CD14-positive monocyte (primary cell): Measurements from ENCODE around the gene CNTRL. TPM values are rescaled to one million over a fixed set of nuclear protein-coding genes. Genes with fewer than 3 reads are reported as not detected.

Experiments
- DNase-seq, 3 donors: peaks; one replicate each; pipeline ENCODE4 v3.0.0-alpha.2; 2011 to 2022
- H2AFZ ChIP-seq: 2 replicates; pipeline ENCODE4 v1.6.0; 2012; ENCODE audit warnings: mild to moderate bottlenecking, low read depth, low read length, inconsistent platforms; ENCODE audit not compliant: insufficient read depth, poor library complexity, severe bottlenecking
- H3K27ac ChIP-seq, 2 donors: 1 replicate in 1 of 2; 2 replicates in 1 of 2; pipeline ENCODE4 v1.5.1; 2012 to 2013; ENCODE audit warnings: low read length in 2 of 2, control low read depth in 1 of 2, inconsistent platforms in 1 of 2, low read depth in 1 of 2, mild to moderate bottlenecking in 1 of 2
- H3K27me3 ChIP-seq, 2 donors: one replicate each; pipeline versions ENCODE4 v1.6.0 to v1.6.1; 2011 to 2013; ENCODE audit warnings: low read length in 2 of 2; ENCODE audit not compliant: control insufficient read depth in 2 of 2, insufficient read depth in 2 of 2
- H3K36me3 ChIP-seq, 2 donors: replicated peaks in 1 of 2; 1 replicate in 1 of 2; 2 replicates in 1 of 2; pipeline versions ENCODE4 v1.5.1 to v1.6.1; 2012 to 2013; ENCODE audit warnings: low read length in 2 of 2, control low read depth in 1 of 2, inconsistent platforms in 1 of 2, mild to moderate bottlenecking in 1 of 2; ENCODE audit not compliant: insufficient read depth in 2 of 2, control insufficient read depth in 1 of 2
- H3K4me1 ChIP-seq, 2 donors: 1 replicate in 1 of 2; 2 replicates in 1 of 2; pipeline versions ENCODE4 v1.5.1 to v1.6.1; 2012 to 2013; ENCODE audit warnings: low read length in 2 of 2, control low read depth in 1 of 2, inconsistent platforms in 1 of 2, mild to moderate bottlenecking in 1 of 2, moderate library complexity in 1 of 2; ENCODE audit not compliant: insufficient read depth in 2 of 2, control insufficient read depth in 1 of 2
- H3K4me2 ChIP-seq: replicated peaks from 2 replicates; pipeline ENCODE3; 2012; ENCODE audit warnings: low read length, moderate library complexity, mild to moderate bottlenecking; ENCODE audit not compliant: poor library complexity, severe bottlenecking; ENCODE audit errors: extremely low read depth
- H3K4me3 ChIP-seq, 3 experiments: fragments of 200-600 bp in 1 of 3; sonication (generic) in 1 of 3; replicated peaks in 1 of 3; 1 replicate in 2 of 3; 2 replicates in 1 of 3; pipeline ENCODE4 v1.5.1; 2011 to 2013; ENCODE audit warnings: low read length in 3 of 3, mild to moderate bottlenecking in 3 of 3, control low read depth in 2 of 3, low read depth in 2 of 3, inconsistent platforms in 1 of 3, moderate library complexity in 1 of 3
- H3K79me2 ChIP-seq: 2 replicates; pipeline ENCODE4 v1.6.0; 2012; ENCODE audit warnings: mild to moderate bottlenecking, control low read depth, inconsistent platforms, low read length, moderate library complexity; ENCODE audit not compliant: insufficient read depth
- H3K9ac ChIP-seq: 2 replicates; pipeline ENCODE4 v1.6.0; 2017; ENCODE audit warnings: low read length, mild to moderate bottlenecking; ENCODE audit not compliant: insufficient read depth, poor library complexity, severe bottlenecking
- H3K9me3 ChIP-seq, 2 donors: replicated peaks in 1 of 2; 1 replicate in 1 of 2; 2 replicates in 1 of 2; pipeline versions ENCODE4 v1.5.1 to v1.6.1; 2012 to 2013; ENCODE audit warnings: low read length in 2 of 2, control low read depth in 1 of 2; ENCODE audit not compliant: control insufficient read depth in 1 of 2, insufficient read depth in 1 of 2
- H4K20me1 ChIP-seq: 2 replicates; pipeline ENCODE4 v1.6.0; 2012; ENCODE audit warnings: mild to moderate bottlenecking, low read length, control low read depth, moderate library complexity; ENCODE audit not compliant: insufficient read depth
- H3K27ac Mint-ChIP-seq, 7 donors: one replicate each; pipeline ENCODE4 v1.8.0; 2020; ENCODE audit warnings: mild to moderate bottlenecking in 7 of 7, mixed read lengths in 7 of 7, moderate library complexity in 6 of 7, inconsistent platforms in 2 of 7
- H3K27me3 Mint-ChIP-seq, 3 donors: one replicate each; pipeline ENCODE4 v1.8.0; 2021 to 2022; ENCODE audit warnings: low read depth in 3 of 3, mild to moderate bottlenecking in 3 of 3, mixed read lengths in 3 of 3, moderate library complexity in 3 of 3, inconsistent platforms in 1 of 3
- H3K36me3 Mint-ChIP-seq, 2 donors: one replicate each; pipeline ENCODE4 v1.8.0; 2020; ENCODE audit warnings: mixed read lengths in 2 of 2, inconsistent platforms in 1 of 2, mild to moderate bottlenecking in 1 of 2
- H3K4me1 Mint-ChIP-seq: one replicate; pipeline ENCODE4 v1.8.0; 2020; ENCODE audit warnings: mild to moderate bottlenecking, mixed read lengths
- H3K4me3 Mint-ChIP-seq, 2 donors: one replicate each; pipeline ENCODE4 v1.8.0; 2020; ENCODE audit warnings: mild to moderate bottlenecking in 2 of 2, mixed read lengths in 2 of 2, moderate library complexity in 1 of 2
- H3K9me3 Mint-ChIP-seq, 7 donors: one replicate each; pipeline ENCODE4 v1.8.0; 2020 to 2022; ENCODE audit warnings: mixed read lengths in 7 of 7, mild to moderate bottlenecking in 6 of 7, moderate library complexity in 6 of 7, inconsistent platforms in 2 of 7
- WGBS: methylation state at CpG from one replicate; pipeline ENCODE4 v1.1.5; 2013; ENCODE audit warnings: missing lambda C conversion rate; ENCODE audit not compliant: insufficient coverage; 5-methylcytosine and 5-hydroxymethylcytosine counted together
- intact Hi-C, 2 donors: fragments of 100-400 bp; cut with micrococcal nuclease; formaldehyde crosslinking; loops; one replicate each; pipeline versions ENCODE4 v1.15.0 to v1.15.1; 2023
- polyA plus RNA-seq, 3 donors: library from polyadenylated mRNA; depleted of rRNA in 1 of 3; unstranded in 2 of 3; stranded (reverse) in 1 of 3; fragments of 300-500 nt in 2 of 3; fragments of >200 nt in 1 of 3; fragmentation: Illumina TruSeq in 2 of 3; gene quantifications; 1 replicate in 2 of 3; 2 replicates in 1 of 3; pipeline ENCODE4 v1.2.3, GENCODE V29; 2012 to 2021
- TF ChIP-seq, protein P1 (sequence below): fragments of 200-600 bp; IDR thresholded peaks from one replicate; pipeline ENCODE4 v1.8.0; 2022; ENCODE audit warnings: antibody characterized with exemption, mild to moderate bottlenecking

Gene CNTRL
- polyA plus RNA-seq, 3 donors = 3.9 to 26.8 (median 4.8) TPM

DNA sequence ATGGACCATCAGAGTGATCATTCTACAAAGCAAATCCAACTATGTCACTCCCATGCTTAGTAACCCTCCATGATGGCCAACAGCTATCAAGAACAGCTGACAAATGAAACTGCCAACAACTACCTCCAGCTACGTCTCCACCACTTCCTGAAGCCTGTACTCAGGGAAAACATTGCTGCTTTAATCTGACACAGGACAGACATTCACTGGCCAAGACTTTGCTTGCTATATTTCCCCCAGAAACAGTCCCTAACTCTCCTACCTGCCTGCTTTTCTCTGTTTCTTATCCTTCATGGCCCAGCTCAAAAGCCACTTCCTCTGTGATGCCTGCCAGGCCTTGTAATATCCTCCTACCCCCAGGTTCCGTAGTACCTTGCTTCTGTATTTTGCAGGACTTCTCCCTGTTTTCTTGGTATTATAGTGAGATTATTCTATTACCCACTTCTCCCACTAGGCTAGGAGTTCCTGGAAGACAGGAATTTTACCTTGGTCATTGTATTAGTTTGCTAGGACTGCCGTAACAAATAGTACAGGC, 141.6 kb downstream of the CNTRL start:
- Histone ChIP-seq H3K9me3 (no peaks in the 10 kb centered on the region), H3K27ac (peak overlapping the region in 1 of 2 donors; percentile 6), H2AFZ (peak overlapping the region; percentile 9), H3K4me3 (no peak overlapping the region), H4K20me1 (no peaks in the 10 kb centered on the region), H3K27me3 (no peaks in the 10 kb centered on the region), H3K4me2 (no peak overlapping the region), H3K9ac (no peak overlapping the region), H3K36me3 (no peaks in the 10 kb centered on the region), H3K4me1 (peaks cover 29 to 35% of the 10 kb centered on the region in 2 donors), H3K79me2 (no peaks in the 10 kb centered on the region)
- Mint-ChIP-seq H3K9me3 (peaks cover 0 to 3% (median 2%) of the 10 kb centered on the region in 7 donors), H3K4me1 (peaks cover 31% of the 10 kb centered on the region), H3K4me3 (no peak overlapping the region), H3K27ac (peak overlapping the region in 6 of 7 donors; percentile 7 to 77 (median 42)), H3K27me3 (peaks cover 0 to 1% (median 0%) of the 10 kb centered on the region in 3 donors), H3K36me3 (peaks cover 3 to 7% of the 10 kb centered on the region in 2 donors)
- WGBS = 10% methylated on average over 1 of the region's 3 CpGs
- TF ChIP-seq, protein P1, sequence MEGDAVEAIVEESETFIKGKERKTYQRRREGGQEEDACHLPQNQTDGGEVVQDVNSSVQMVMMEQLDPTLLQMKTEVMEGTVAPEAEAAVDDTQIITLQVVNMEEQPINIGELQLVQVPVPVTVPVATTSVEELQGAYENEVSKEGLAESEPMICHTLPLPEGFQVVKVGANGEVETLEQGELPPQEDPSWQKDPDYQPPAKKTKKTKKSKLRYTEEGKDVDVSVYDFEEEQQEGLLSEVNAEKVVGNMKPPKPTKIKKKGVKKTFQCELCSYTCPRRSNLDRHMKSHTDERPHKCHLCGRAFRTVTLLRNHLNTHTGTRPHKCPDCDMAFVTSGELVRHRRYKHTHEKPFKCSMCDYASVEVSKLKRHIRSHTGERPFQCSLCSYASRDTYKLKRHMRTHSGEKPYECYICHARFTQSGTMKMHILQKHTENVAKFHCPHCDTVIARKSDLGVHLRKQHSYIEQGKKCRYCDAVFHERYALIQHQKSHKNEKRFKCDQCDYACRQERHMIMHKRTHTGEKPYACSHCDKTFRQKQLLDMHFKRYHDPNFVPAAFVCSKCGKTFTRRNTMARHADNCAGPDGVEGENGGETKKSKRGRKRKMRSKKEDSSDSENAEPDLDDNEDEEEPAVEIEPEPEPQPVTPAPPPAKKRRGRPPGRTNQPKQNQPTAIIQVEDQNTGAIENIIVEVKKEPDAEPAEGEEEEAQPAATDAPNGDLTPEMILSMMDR = no peak
- DNase-seq = no peak
- intact Hi-C loops = loop anchor here in 1 of 2 donors (10.0 kb wide), 1 partner anchor 48 kb away; the partner anchor contains the start of gene GSN

DNA sequence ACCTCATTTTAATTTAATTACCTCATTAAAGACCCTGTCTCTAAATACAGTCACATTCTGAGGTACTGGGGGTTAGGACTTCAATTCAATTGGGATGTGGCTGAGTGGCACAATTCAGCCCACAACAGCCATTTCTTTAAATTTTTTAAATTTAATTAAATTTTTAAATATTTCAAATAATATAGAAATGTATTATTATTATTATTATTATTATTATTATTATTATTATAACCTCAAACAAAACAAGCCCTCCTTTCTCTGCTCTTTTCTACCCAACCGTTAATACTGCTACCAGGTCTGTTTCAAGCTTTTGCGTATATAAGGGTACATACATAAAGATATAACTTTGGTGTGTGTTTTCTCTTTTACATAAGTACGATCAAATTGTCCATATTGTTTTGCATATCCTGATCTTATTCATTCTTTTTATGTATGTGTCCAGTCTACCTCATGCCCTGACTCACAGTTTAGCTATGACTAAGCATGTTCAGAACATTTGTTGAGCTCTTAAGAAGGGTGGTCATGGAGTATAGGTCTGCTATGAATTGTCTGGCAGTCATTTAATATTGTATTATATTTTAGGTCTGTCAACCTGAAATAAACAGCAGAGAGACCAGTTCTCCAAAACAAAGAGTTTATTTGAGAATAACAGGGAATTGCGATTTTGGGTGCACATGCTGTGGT, 143.0 kb downstream of the CNTRL start:
- Histone ChIP-seq H4K20me1 (no peaks in the 10 kb centered on the region), H3K9ac (no peak overlapping the region), H3K36me3 (no peaks in the 10 kb centered on the region), H3K4me3 (no peak overlapping the region), H3K27me3 (no peaks in the 10 kb centered on the region), H3K4me1 (peaks cover 34 to 44% of the 10 kb centered on the region in 2 donors), H3K79me2 (no peaks in the 10 kb centered on the region), H3K4me2 (no peak overlapping the region), H3K27ac (no peak overlapping the region), H2AFZ (no peak overlapping the region), H3K9me3 (no peaks in the 10 kb centered on the region)
- H3K36me3 Mint-ChIP-seq = peaks cover 3 to 7% of the 10 kb centered on the region in 2 donors
- no peak overlapping the region for H3K4me3 Mint-ChIP-seq
- 100% methylated on average over 1 of the region's 4 CpGs for WGBS
- intact Hi-C loops = loop anchor here in 1 of 2 donors (10.0 kb wide), 1 partner anchor 47 kb away; the partner anchor contains the start of gene GSN
- DNase-seq = peak in 1 of 3 donors; percentile 51
- TF ChIP-seq, protein P1 = no peak
- H3K27ac Mint-ChIP-seq = no peak overlapping the region
- peaks cover 0 to 1% (median 0%) of the 10 kb centered on the region in 3 donors for H3K27me3 Mint-ChIP-seq
- peaks cover 0 to 3% (median 2%) of the 10 kb centered on the region in 7 donors for H3K9me3 Mint-ChIP-seq
- H3K4me1 Mint-ChIP-seq = peaks cover 38% of the 10 kb centered on the region
